H9 (cell line): ENCODE measurements around the gene LITAFD. TPM values are rescaled to one million over a fixed set of nuclear protein-coding genes. Genes with fewer than 3 reads are reported as not detected.

Source experiments
- DNase-seq: peaks from one replicate; pipeline ENCODE4 v3.0.0-alpha.2; 2017
- H2AFZ ChIP-seq: one replicate; pipeline ENCODE4 v1.6.1; 2013; ENCODE audit warnings: mild to moderate bottlenecking, low read length, control low read depth, moderate library complexity
- H2AK5ac ChIP-seq: 2 replicates; pipeline ENCODE4 v1.6.1; 2013; ENCODE audit warnings: low read length, control low read depth, mixed read lengths; ENCODE audit not compliant: insufficient read length
- H2BK120ac ChIP-seq: one replicate; pipeline ENCODE4 v1.6.1; 2013; ENCODE audit warnings: low read depth, mild to moderate bottlenecking, low read length, control low read depth, inconsistent platforms; ENCODE audit not compliant: poor library complexity, severe bottlenecking
- H2BK12ac ChIP-seq: 2 replicates; pipeline ENCODE4 v1.6.1; 2013; ENCODE audit warnings: low read length, control low read depth, mixed read lengths, low read depth; ENCODE audit not compliant: insufficient read length
- H2BK15ac ChIP-seq: 2 replicates; pipeline ENCODE4 v1.6.1; 2013; ENCODE audit warnings: low read depth, low read length, control low read depth
- H2BK20ac ChIP-seq: one replicate; pipeline ENCODE4 v1.6.1; 2013; ENCODE audit warnings: low read depth, mild to moderate bottlenecking, low read length, control low read depth, inconsistent platforms; ENCODE audit not compliant: poor library complexity, severe bottlenecking
- H2BK5ac ChIP-seq: 2 replicates; pipeline ENCODE4 v1.6.1; 2013; ENCODE audit warnings: low read length, control low read depth, mixed read lengths; ENCODE audit not compliant: insufficient read length
- H3K14ac ChIP-seq: 2 replicates; pipeline ENCODE4 v1.6.1; 2013; ENCODE audit warnings: low read length, control low read depth; ENCODE audit not compliant: insufficient read depth
- H3K18ac ChIP-seq: 2 replicates; pipeline ENCODE4 v1.6.1; 2013; ENCODE audit warnings: low read depth, mild to moderate bottlenecking, mixed read lengths, low read length, control low read depth; ENCODE audit not compliant: insufficient read length
- H3K23ac ChIP-seq: 2 replicates; pipeline ENCODE4 v1.6.1; 2013; ENCODE audit warnings: low read length, control low read depth, mixed read lengths, low read depth; ENCODE audit not compliant: insufficient read length
- H3K23me2 ChIP-seq: 2 replicates; pipeline ENCODE4 v1.6.1; 2013; ENCODE audit warnings: low read depth, mild to moderate bottlenecking, mixed read lengths, low read length, control low read depth; ENCODE audit not compliant: insufficient read length, poor library complexity, severe bottlenecking
- H3K27ac ChIP-seq: 2 replicates; pipeline ENCODE4 v1.5.1; 2013; ENCODE audit warnings: low read length, control low read depth, mixed read lengths, low read depth; ENCODE audit not compliant: insufficient read length
- H3K27me3 ChIP-seq: 2 replicates; pipeline ENCODE4 v1.6.1; 2013; ENCODE audit warnings: low read length, control low read depth, inconsistent platforms; ENCODE audit not compliant: insufficient read depth
- H3K4ac ChIP-seq: 2 replicates; pipeline ENCODE4 v1.6.1; 2013; ENCODE audit warnings: low read depth, mild to moderate bottlenecking, control low read depth, inconsistent platforms, low read length, moderate library complexity
- H3K4me1 ChIP-seq: 2 replicates; pipeline ENCODE4 v1.6.1; 2013; ENCODE audit warnings: low read length, control low read depth, inconsistent platforms; ENCODE audit not compliant: insufficient read depth
- H3K4me2 ChIP-seq: 2 replicates; pipeline ENCODE4 v1.6.1; 2013; ENCODE audit warnings: low read length, control low read depth, mixed read lengths; ENCODE audit not compliant: insufficient read length, insufficient read depth
- H3K56ac ChIP-seq: 2 replicates; pipeline ENCODE4 v1.6.1; 2013; ENCODE audit warnings: low read depth, mild to moderate bottlenecking, mixed read lengths, low read length, control low read depth; ENCODE audit not compliant: insufficient read length
- H3K79me1 ChIP-seq: 2 replicates; pipeline ENCODE4 v1.6.1; 2013; ENCODE audit warnings: low read depth, mild to moderate bottlenecking, moderate library complexity, low read length, control low read depth, inconsistent platforms; ENCODE audit not compliant: insufficient read depth, poor library complexity, severe bottlenecking
- H3K79me2 ChIP-seq: 2 replicates; pipeline ENCODE4 v1.6.1; 2013; ENCODE audit warnings: low read length, control low read depth, inconsistent platforms; ENCODE audit not compliant: insufficient read depth
- H3K9ac ChIP-seq: 2 replicates; pipeline ENCODE4 v1.6.1; 2013; ENCODE audit warnings: low read length, control low read depth, mixed read lengths; ENCODE audit not compliant: insufficient read length; ENCODE audit errors: extremely low read depth
- H3K9me3 ChIP-seq: one replicate; pipeline ENCODE4 v1.6.1; 2013; ENCODE audit warnings: low read depth, low read length, inconsistent platforms; ENCODE audit not compliant: control insufficient read depth
- H3T11ph ChIP-seq: one replicate; pipeline ENCODE4 v1.6.1; 2013; ENCODE audit warnings: mild to moderate bottlenecking, low read length, control low read depth, inconsistent platforms
- H4K20me1 ChIP-seq: one replicate; pipeline ENCODE4 v1.6.1; 2013; ENCODE audit not compliant: control insufficient read depth, insufficient read length, insufficient read depth
- H4K5ac ChIP-seq: 2 replicates; pipeline ENCODE4 v1.6.1; 2013; ENCODE audit warnings: low read depth, mild to moderate bottlenecking, mixed read lengths, low read length, control low read depth; ENCODE audit not compliant: insufficient read length
- H4K8ac ChIP-seq: replicated peaks from 2 replicates; pipeline ENCODE4 v1.6.1; 2013; ENCODE audit warnings: low read length, control low read depth, mixed read lengths, low read depth; ENCODE audit not compliant: insufficient read length
- H4K91ac ChIP-seq: 2 replicates; pipeline ENCODE4 v1.6.1; 2013; ENCODE audit warnings: low read depth, mild to moderate bottlenecking, moderate library complexity, mixed read lengths, low read length, control low read depth; ENCODE audit not compliant: insufficient read length
- H3K27ac Mint-ChIP-seq, 3 experiments: 2 replicates in 2 of 3; 3 replicates in 1 of 3; pipeline ENCODE4 v1.8.0; 2020 to 2021; ENCODE audit warnings: mixed read lengths in 3 of 3, mild to moderate bottlenecking in 1 of 3, moderate library complexity in 1 of 3
- H3K27me3 Mint-ChIP-seq: 2 replicates; pipeline ENCODE4 v1.8.0; 2021; ENCODE audit warnings: low read depth, mild to moderate bottlenecking, moderate library complexity, mixed read lengths
- H3K36me3 Mint-ChIP-seq, 3 experiments: 2 replicates in 2 of 3; 3 replicates in 1 of 3; pipeline ENCODE4 v1.8.0; 2020 to 2021; ENCODE audit warnings: low read depth in 3 of 3, mixed read lengths in 3 of 3; ENCODE audit not compliant: insufficient read depth in 1 of 3
- H3K4me1 Mint-ChIP-seq, 2 experiments: 2 replicates each; pipeline ENCODE4 v1.8.0; 2020; ENCODE audit warnings: mixed read lengths in 2 of 2
- H3K4me3 Mint-ChIP-seq, 2 experiments: 2 replicates in 1 of 2; 3 replicates in 1 of 2; pipeline ENCODE4 v1.8.0; 2020 to 2021; ENCODE audit warnings: mild to moderate bottlenecking in 2 of 2, mixed read lengths in 2 of 2, moderate library complexity in 1 of 2
- H3K9me3 Mint-ChIP-seq, 2 experiments: 2 replicates in 1 of 2; 3 replicates in 1 of 2; pipeline ENCODE4 v1.8.0; 2020; ENCODE audit warnings: mild to moderate bottlenecking in 2 of 2, mixed read lengths in 2 of 2, moderate library complexity in 1 of 2
- WGBS: extraction: QIAGEN DNeasy Blood & Tissue Kit; methylation state at CpG from one replicate; pipeline ENCODE4 v1.1.7; 2013; ENCODE audit warnings: missing lambda C conversion rate, low lambda C conversion rate, mixed read lengths; ENCODE audit not compliant: insufficient read length; ENCODE audit errors: extremely low coverage; 5-methylcytosine and 5-hydroxymethylcytosine counted together
- total RNA-seq: library from RNA; stranded (reverse); gene quantifications from 2 replicates; pipeline ENCODE4 v1.2.1, GENCODE V29; 2021
- TF ChIP-seq, protein P1 (sequence below): fragments of 200-600 bp; sonication (generic); conservative IDR thresholded peaks from 3 replicates; pipeline ENCODE4 v1.8.0; 2021; ENCODE audit warnings: antibody characterized with exemption, mild to moderate bottlenecking

Gene LITAFD
- total RNA-seq, 1 experiment from 2014 or later, result not detected

DNA sequence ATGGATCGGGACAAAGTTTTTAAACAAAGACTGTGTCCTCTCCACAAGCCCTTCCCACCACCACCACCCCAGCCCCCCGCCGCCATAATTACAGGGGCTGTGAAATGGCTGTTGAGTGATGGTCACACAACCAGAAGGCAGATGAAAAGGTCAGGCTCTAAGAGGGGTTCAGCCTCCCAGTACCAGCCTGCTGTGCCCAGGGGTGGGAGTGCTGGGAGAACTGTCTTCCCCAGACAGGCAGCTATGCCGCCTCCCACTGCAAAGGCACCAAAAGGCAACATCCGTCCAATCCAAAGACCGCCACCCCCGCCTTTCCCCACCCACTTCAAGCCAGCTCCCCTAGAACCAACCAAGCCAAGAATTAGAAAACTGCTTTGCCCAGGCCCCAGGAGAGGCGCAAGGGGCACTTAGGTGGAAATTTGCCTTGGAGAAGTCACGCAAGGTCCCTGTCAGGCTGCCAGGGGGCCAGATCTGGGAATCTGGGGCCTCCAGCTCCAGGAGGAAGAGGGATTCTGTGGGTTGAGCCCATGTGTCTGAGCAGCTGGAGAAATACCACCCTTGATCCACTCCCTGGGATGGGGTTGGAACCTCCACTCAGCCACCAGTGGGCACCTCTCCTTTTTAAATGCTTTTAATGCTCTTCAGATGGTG is 27.7 kb upstream of the LITAFD start:
- H4K91ac ChIP-seq, result no peak overlapping the region
- DNase-seq, result no peak
- H4K20me1 ChIP-seq, result peaks cover 6% of the 10 kb centered on the region
- H3K23me2 ChIP-seq, result no peaks in the 10 kb centered on the region
- H3K79me2 ChIP-seq, result 0 out of 2 replicates have a peak, but pooled peaks cover 2% of the 10 kb centered on the region
- H2BK5ac ChIP-seq, result no peak overlapping the region
- Mint-ChIP-seq H3K4me1 (peaks cover 24 to 33% of the 10 kb centered on the region in 2 experiments), H3K27me3 (no peaks in the 10 kb centered on the region; the same call in 1 of the 2 replicates), H3K9me3 (peaks cover 0 to 3% of the 10 kb centered on the region in 2 experiments; a peak in 2 of 5 replicates), H3K4me3 (no peak overlapping the region), H3K36me3 (peaks cover 52 to 98% (median 82%) of the 10 kb centered on the region in 3 experiments), H3K27ac (no peak overlapping the region)
- H3T11ph ChIP-seq, result no peak overlapping the region
- no peak overlapping the region for H3K9ac ChIP-seq
- no peaks in the 10 kb centered on the region for H3K4me1 ChIP-seq
- no peak overlapping the region for H3K27ac ChIP-seq
- TF ChIP-seq, protein P1, sequence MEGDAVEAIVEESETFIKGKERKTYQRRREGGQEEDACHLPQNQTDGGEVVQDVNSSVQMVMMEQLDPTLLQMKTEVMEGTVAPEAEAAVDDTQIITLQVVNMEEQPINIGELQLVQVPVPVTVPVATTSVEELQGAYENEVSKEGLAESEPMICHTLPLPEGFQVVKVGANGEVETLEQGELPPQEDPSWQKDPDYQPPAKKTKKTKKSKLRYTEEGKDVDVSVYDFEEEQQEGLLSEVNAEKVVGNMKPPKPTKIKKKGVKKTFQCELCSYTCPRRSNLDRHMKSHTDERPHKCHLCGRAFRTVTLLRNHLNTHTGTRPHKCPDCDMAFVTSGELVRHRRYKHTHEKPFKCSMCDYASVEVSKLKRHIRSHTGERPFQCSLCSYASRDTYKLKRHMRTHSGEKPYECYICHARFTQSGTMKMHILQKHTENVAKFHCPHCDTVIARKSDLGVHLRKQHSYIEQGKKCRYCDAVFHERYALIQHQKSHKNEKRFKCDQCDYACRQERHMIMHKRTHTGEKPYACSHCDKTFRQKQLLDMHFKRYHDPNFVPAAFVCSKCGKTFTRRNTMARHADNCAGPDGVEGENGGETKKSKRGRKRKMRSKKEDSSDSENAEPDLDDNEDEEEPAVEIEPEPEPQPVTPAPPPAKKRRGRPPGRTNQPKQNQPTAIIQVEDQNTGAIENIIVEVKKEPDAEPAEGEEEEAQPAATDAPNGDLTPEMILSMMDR, result no peak
- H3K14ac ChIP-seq, result no peak overlapping the region
- H4K8ac ChIP-seq, result no peak overlapping the region
- no peak overlapping the region for H2BK120ac ChIP-seq
- WGBS, result no CpG with 5 or more reads among the region's 9 CpGs
- H3K18ac ChIP-seq, result no peak overlapping the region
- H3K4ac ChIP-seq, result no peak overlapping the region
- no peak overlapping the region for H2AFZ ChIP-seq
- H3K56ac ChIP-seq, result no peak overlapping the region
- H2BK15ac ChIP-seq, result no peak overlapping the region
- H3K9me3 ChIP-seq, result no peaks in the 10 kb centered on the region
- no peak overlapping the region for H2BK12ac ChIP-seq
- no peak overlapping the region for H4K5ac ChIP-seq
- H3K27me3 ChIP-seq, result no peaks in the 10 kb centered on the region
- no peaks in the 10 kb centered on the region for H3K79me1 ChIP-seq
- H3K23ac ChIP-seq, result no peak overlapping the region
- no peak overlapping the region for H2AK5ac ChIP-seq
- no peak overlapping the region for H3K4me2 ChIP-seq
- no peak overlapping the region for H2BK20ac ChIP-seq
